C4-2B (cell line): ENCODE results near the gene CCDC40.
A peak's percentile ranks its signal among the peaks of the same experiment; 100 is the strongest.

Source experiments
- H3K27ac ChIP-seq: fragments of 450-650 bp; 2 replicates; pipeline ENCODE4 v1.5.1; 2017
- ZFX ChIP-seq: fragments of 450-650 bp; IDR thresholded peaks from 2 replicates; pipeline ENCODE4 v1.6.1; 2017
- TF ChIP-seq, protein P1 (sequence below): fragments of 450-650 bp; conservative IDR thresholded peaks from 2 replicates; pipeline ENCODE4 v1.5.1; 2017; ENCODE audit warnings: mild to moderate bottlenecking

Gene CCDC40

DNA sequence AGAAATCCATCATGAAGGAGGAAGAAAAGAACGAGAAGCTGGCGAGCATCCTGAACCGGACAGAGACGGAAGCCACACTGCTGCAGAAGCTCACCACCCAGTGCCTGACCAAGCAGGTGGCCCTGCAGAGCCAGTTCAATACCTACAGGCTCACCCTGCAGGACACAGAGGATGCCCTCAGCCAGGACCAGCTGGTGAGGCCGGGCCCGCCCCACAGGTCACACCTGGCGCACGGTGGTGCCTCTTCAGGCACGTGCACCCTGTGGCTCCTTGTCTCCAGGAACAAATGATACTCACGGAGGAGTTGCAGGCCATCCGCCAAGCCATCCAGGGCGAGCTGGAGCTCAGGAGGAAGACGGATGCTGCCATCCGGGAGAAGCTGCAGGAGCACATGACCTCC is 45.2 kb downstream of the CCDC40 start:
- TF ChIP-seq, protein P1, sequence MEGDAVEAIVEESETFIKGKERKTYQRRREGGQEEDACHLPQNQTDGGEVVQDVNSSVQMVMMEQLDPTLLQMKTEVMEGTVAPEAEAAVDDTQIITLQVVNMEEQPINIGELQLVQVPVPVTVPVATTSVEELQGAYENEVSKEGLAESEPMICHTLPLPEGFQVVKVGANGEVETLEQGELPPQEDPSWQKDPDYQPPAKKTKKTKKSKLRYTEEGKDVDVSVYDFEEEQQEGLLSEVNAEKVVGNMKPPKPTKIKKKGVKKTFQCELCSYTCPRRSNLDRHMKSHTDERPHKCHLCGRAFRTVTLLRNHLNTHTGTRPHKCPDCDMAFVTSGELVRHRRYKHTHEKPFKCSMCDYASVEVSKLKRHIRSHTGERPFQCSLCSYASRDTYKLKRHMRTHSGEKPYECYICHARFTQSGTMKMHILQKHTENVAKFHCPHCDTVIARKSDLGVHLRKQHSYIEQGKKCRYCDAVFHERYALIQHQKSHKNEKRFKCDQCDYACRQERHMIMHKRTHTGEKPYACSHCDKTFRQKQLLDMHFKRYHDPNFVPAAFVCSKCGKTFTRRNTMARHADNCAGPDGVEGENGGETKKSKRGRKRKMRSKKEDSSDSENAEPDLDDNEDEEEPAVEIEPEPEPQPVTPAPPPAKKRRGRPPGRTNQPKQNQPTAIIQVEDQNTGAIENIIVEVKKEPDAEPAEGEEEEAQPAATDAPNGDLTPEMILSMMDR = no peak
- no peak for TF ChIP-seq ZFX
- H3K27ac ChIP-seq = no peak overlapping the region

DNA sequence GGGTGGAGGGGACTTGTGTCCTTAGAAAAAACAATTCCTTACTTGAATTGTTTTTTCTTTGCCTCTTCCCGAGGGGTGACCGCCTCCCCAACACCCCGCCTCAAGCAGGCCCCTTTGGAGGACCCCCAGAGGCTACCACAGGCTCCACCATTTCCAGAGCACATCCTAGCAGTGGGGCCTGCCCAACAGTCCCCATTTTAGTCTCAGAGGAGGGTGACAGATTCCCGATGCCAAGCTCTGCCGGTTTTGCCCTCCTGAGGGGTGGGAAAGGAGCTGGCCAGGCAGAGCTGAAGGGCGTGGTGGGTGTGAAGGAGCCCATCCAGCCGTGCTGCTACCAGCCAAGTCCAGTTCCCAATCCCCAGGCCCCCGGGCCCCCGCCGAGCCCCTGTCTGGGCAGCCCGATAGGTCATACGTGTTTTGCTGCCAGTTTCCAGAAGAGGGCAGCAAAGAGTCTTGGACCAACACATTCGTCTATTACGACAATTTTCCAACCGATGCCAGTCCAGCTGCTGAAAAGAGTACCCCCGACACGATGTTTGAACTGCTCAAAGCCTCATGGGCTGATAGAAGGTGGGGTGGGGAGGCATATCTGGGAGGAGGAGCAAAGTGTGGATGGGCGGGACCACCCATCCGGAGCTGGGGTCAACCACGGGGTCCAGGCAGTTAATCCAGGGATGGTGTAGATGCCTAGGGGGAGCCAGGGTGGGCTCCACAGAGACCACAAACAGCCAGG is 46.1 kb downstream of the CCDC40 start:
- H3K27ac ChIP-seq = peak overlapping the region; percentile 29; the same call in 1 of the 2 replicates
- no peak for TF ChIP-seq ZFX
- TF ChIP-seq, protein P1 = peak; percentile 92

DNA sequence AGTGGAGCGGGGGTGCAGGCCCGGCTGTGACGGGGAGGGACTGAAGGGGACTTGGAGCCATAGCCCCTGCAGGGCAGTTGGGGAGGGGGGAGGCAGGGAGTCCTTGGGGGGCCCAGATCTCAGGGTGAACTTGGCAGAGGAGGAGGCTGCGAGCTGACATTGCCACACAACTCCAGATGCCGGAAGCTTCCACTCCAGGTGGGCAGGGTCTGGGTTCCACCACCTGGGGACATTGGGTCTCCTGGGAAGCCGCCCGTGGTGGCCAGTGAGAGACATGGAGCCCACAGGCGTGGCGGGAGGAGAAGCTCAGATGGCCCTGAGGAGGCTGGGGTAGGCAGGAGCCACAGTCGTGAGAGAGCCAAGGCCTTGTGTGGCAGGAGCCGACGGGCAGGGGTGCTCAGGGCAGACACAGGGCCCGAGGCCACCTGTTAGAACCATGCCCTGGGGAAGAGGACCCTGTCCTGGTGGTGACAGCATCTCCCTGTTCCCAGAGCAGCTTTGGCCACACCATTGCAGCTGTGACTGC is 46.8 kb downstream of the CCDC40 start:
- TF ChIP-seq, protein P1 = no peak
- no peak for TF ChIP-seq ZFX
- H3K27ac ChIP-seq = peak overlapping the region; percentile 29; the same call in 1 of the 2 replicates

DNA sequence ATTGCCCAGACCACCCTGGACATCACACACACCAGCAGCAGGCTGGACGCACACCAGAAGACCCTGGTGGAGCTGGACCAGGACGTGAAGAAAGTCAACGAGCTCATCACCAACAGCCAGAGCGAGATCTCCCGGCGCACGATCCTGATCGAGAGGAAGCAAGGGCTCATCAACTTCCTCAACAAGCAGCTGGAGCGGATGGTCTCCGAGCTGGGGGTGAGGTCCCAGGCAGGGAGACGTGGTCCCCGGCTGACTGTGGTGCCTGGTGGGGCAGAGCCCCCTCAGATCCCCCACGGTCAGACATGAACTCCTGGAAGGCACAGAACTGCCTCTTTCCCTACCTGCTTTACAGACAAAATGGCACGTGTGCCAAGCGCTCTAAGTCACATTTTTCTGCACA is 48.3 kb downstream of the CCDC40 start:
- TF ChIP-seq ZFX = no peak
- no peak overlapping the region for H3K27ac ChIP-seq

DNA sequence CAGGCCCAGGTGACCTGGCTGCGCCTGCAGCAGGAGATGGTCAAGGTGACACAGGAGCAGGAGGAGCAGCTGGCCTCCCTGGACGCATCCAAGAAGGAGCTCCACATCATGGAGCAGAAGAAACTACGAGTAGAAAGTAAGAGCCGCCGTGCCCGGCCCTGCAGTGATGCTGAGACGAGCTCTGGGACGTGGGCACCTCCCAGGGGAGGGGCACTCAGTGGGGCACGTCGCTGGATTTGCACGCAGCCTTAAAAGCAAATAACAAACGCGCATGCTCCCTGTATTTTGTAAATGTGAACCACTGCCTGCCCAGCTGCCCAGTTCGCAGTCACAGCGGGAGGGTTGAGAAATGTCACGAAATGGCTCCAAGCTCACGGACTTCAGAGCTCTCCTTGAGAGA is 49.6 kb downstream of the CCDC40 start:
- TF ChIP-seq, protein P1 = no peak
- TF ChIP-seq ZFX = no peak
- no peak overlapping the region for H3K27ac ChIP-seq

DNA sequence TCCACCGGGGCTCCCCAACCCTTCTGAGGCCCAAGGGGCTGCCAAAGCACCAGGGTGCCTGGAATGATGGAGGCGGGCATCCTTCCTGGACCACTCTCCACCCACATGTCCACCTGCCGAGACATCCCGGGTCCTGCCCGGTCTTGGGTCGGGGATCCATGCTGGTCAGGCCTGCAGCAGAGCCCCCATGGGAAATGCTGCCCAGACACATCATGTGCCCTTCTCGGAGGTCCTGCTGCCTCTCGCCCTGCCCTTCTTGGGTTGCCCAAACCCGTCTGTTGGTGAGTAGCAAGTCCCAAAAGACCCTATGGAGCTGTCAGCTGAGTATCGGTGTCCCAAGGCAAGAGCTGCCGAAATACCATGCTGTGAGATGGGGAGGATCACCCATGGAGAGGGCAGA is 50.2 kb downstream of the CCDC40 start:
- no peak overlapping the region for H3K27ac ChIP-seq
- TF ChIP-seq, protein P1 = no peak
- no peak for TF ChIP-seq ZFX

DNA sequence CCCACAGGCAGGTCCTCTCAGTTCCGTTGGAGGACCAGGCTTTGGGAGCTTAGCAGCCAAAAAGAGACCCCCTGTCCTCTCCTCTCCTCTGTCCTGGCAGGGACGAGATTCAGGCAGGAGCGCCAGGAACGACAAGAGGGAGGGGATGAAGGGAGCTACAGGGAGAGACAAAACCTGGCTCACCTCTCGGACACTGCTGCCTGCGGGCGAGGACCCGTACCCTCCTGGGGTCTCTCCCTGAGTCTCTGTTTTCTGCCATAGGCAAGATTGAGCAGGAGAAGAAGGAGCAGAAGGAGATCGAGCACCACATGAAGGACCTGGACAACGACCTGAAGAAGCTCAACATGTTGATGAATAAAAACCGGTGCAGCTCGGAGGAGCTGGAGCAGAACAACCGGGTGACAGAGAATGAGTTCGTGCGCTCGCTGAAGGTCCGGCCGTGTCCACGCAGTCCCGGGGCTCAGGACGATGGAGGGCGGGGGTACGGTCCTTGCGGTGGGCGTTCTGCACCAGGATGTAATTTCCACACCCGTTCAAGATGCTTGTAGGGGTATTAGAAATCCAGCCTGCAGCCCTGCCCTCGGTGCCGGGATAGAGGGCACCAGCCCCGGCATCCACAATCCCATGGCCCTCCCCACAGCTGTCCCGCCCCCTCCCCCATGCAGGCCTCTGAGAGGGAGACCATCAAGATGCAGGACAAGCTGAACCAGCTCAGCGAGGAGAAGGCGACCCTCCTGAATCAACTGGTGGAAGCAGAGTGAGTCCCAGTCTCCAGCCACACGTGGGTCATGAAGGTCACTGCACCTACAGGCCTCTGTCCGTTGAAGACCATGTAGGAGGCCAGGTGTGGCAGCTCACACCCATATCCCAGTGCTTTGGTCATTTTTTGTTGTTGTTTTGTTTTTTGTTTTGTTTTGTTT is 51.2 kb downstream of the CCDC40 start:
- H3K27ac ChIP-seq = no peak overlapping the region
- no peak for TF ChIP-seq ZFX
- TF ChIP-seq, protein P1 = no peak
